ENCODE measurements around the gene DIAPH2. TPM values are rescaled to one million over a fixed set of nuclear protein-coding genes. Genes with fewer than 3 reads are reported as not detected.

DIAPH2 gene
- total RNA-seq, 1 donor from 2014 or later, result 12.3 TPM

- no peak for DNase-seq (ENCODE audit: low read depth)
- TF ChIP-seq CTCF (IDR thresholded peaks at IDR 0.05; ENCODE audit: insufficient read depth, low read length, poor library complexity, severe bottlenecking), result no peak
- H3K36me3 ChIP-seq (ENCODE audit: control insufficient read depth, insufficient read depth, low read length), result no peaks in the 10 kb centered on the region
- no peak overlapping the region for H3K4me3 ChIP-seq (ENCODE audit: low read depth, low read length)
- no peaks in the 10 kb centered on the region for H3K27me3 ChIP-seq (ENCODE audit: control insufficient read depth, insufficient read depth, low read length)
Measured at GRCh38 chrX:97609357-97609756, 924.7 kb downstream of the DIAPH2 start.

- no peak for TF ChIP-seq CTCF (IDR thresholded peaks at IDR 0.05; ENCODE audit: insufficient read depth, low read length, poor library complexity, severe bottlenecking)
Measured at GRCh38 chrX:97609938-97610337, 925.3 kb downstream of the DIAPH2 start.

GRCh38 chrX:97616883-97617530, 932.4 kb downstream of the DIAPH2 start:
- Histone ChIP-seq H3K36me3 (ENCODE audit: control insufficient read depth, insufficient read depth, low read length) (no peaks in the 10 kb centered on the region), H3K27me3 (ENCODE audit: control insufficient read depth, insufficient read depth, low read length) (no peaks in the 10 kb centered on the region), H3K4me3 (ENCODE audit: low read depth, low read length) (no peak overlapping the region)
- no peak for TF ChIP-seq CTCF (IDR thresholded peaks at IDR 0.05; ENCODE audit: insufficient read depth, low read length, poor library complexity, severe bottlenecking)
- peak; percentile 38 for DNase-seq (ENCODE audit: low read depth)

More at GRCh38 chrX:97609938-97610337, 925.3 kb downstream of the DIAPH2 start:
- H3K36me3 ChIP-seq (ENCODE audit: control insufficient read depth, insufficient read depth, low read length), result no peaks in the 10 kb centered on the region
- H3K27me3 ChIP-seq (ENCODE audit: control insufficient read depth, insufficient read depth, low read length), result no peaks in the 10 kb centered on the region
- no peak overlapping the region for H3K4me3 ChIP-seq (ENCODE audit: low read depth, low read length)
- no peak for DNase-seq (ENCODE audit: low read depth)

- DNase-seq (ENCODE audit: low read depth), result no peak
- Histone ChIP-seq H3K4me3 (ENCODE audit: low read depth, low read length) (no peak overlapping the region), H3K36me3 (ENCODE audit: control insufficient read depth, insufficient read depth, low read length) (no peaks in the 10 kb centered on the region), H3K27me3 (ENCODE audit: control insufficient read depth, insufficient read depth, low read length) (no peaks in the 10 kb centered on the region)
- no peak for TF ChIP-seq CTCF (IDR thresholded peaks at IDR 0.05; ENCODE audit: insufficient read depth, low read length, poor library complexity, severe bottlenecking)
Measured at GRCh38 chrX:97619499-97619898, 934.9 kb downstream of the DIAPH2 start.

GRCh38 chrX:97622111-97622510, 937.5 kb downstream of the DIAPH2 start:
- DNase-seq (ENCODE audit: low read depth), result no peak
- H3K27me3 ChIP-seq (ENCODE audit: control insufficient read depth, insufficient read depth, low read length), result no peaks in the 10 kb centered on the region
- no peak overlapping the region for H3K4me3 ChIP-seq (ENCODE audit: low read depth, low read length)
- no peaks in the 10 kb centered on the region for H3K36me3 ChIP-seq (ENCODE audit: control insufficient read depth, insufficient read depth, low read length)
- TF ChIP-seq CTCF (IDR thresholded peaks at IDR 0.05; ENCODE audit: insufficient read depth, low read length, poor library complexity, severe bottlenecking), result no peak

GRCh38 chrX:97628326-97628725, 943.7 kb downstream of the DIAPH2 start:
- no peak for TF ChIP-seq CTCF (IDR thresholded peaks at IDR 0.05; ENCODE audit: insufficient read depth, low read length, poor library complexity, severe bottlenecking)
- no peak overlapping the region for H3K4me3 ChIP-seq (ENCODE audit: low read depth, low read length)
- no peaks in the 10 kb centered on the region for H3K36me3 ChIP-seq (ENCODE audit: control insufficient read depth, insufficient read depth, low read length)
- no peaks in the 10 kb centered on the region for H3K27me3 ChIP-seq (ENCODE audit: control insufficient read depth, insufficient read depth, low read length)
- no peak for DNase-seq (ENCODE audit: low read depth)
